NCI-H128 (cell line): ENCODE results near the gene PCDH20.
"Not testable (repeated sequence)": the region's sequence is repeated elsewhere in the genome, so short reads cannot be mapped to it uniquely, and the experiment has no call there.

Source experiments
- DNase-seq: peaks from one replicate; lab custom pipeline; 2025; ENCODE audit not compliant: unreplicated experiment; lab: John Stamatoyannopoulos, UW

PCDH20 gene

GRCh38 chr13:61415749-61416148, at the start of gene PCDH20:
TSS of gene PCDH20 (minus strand) at chr13:61415849. CDS start at chr13:61415158, 691 bp downstream.
- no peak for DNase-seq

GRCh38 chr13:61463024-61463423, 47.4 kb upstream of the PCDH20 start:
- no peak for DNase-seq

GRCh38 chr13:61453121-61453520, 37.5 kb upstream of the PCDH20 start:
- no peak for DNase-seq

GRCh38 chr13:61432029-61432428, 16.4 kb upstream of the PCDH20 start:
- no peak for DNase-seq

GRCh38 chr13:61423915-61424314, 8.3 kb upstream of the PCDH20 start:
- DNase-seq: no peak

GRCh38 chr13:61417086-61417570, 1.5 kb upstream of the PCDH20 start:
- no peak for DNase-seq

- DNase-seq: peak; percentile 52
Measured at GRCh38 chr13:61415058-61415721, 459 bp downstream of the PCDH20 start.

GRCh38 chr13:61414686-61415057, 977 bp downstream of the PCDH20 start:
- no peak for DNase-seq

GRCh38 chr13:61413572-61414535, 1.8 kb downstream of the PCDH20 start:
- DNase-seq: no peak

- DNase-seq: no peak
Measured at GRCh38 chr13:61410669-61411297, 4.9 kb downstream of the PCDH20 start.

GRCh38 chr13:61410266-61410665, 5.4 kb downstream of the PCDH20 start:
- no peak for DNase-seq

GRCh38 chr13:61408571-61408970, 7.1 kb downstream of the PCDH20 start:
- DNase-seq: no peak

GRCh38 chr13:61406275-61406674, 9.4 kb downstream of the PCDH20 start:
- no peak for DNase-seq

- no peak for DNase-seq
Measured at GRCh38 chr13:61396121-61396520, 19.5 kb downstream of the PCDH20 start.

- DNase-seq: no peak
Measured at GRCh38 chr13:61391426-61391825, 24.2 kb downstream of the PCDH20 start.

- DNase-seq: no peak
Measured at GRCh38 chr13:61387694-61388093, 28.0 kb downstream of the PCDH20 start.

GRCh38 chr13:61383111-61383510, 32.5 kb downstream of the PCDH20 start:
- DNase-seq: no peak

- no peak for DNase-seq
Measured at GRCh38 chr13:61370520-61370919, 45.1 kb downstream of the PCDH20 start.

GRCh38 chr13:61364690-61365089, 51.0 kb downstream of the PCDH20 start:
- DNase-seq: not testable (repeated sequence)

- no peak for DNase-seq
Measured at GRCh38 chr13:61362522-61362921, 53.1 kb downstream of the PCDH20 start.
